AG09309 (cell line): ENCODE data around the gene CSNK1A1.

Source experiments
- DNase-seq: peaks from one replicate; pipeline ENCODE4 v3.0.0-alpha.2; 2010; ENCODE audit warnings: low read depth
- H3K4me3 ChIP-seq: 2 replicates; pipeline ENCODE4 v1.5.1; 2011; ENCODE audit warnings: mild to moderate bottlenecking, low read depth, low read length, moderate library complexity; ENCODE audit not compliant: control insufficient read depth
- TF ChIP-seq, protein P1 (sequence below): IDR thresholded peaks from 2 replicates; pipeline ENCODE4 v1.5.1; 2011; ENCODE audit warnings: mild to moderate bottlenecking, low read depth, low read length, inconsistent platforms; ENCODE audit not compliant: insufficient read depth, control insufficient read depth; ENCODE audit errors: missing control alignments

CSNK1A1 gene

DNA sequence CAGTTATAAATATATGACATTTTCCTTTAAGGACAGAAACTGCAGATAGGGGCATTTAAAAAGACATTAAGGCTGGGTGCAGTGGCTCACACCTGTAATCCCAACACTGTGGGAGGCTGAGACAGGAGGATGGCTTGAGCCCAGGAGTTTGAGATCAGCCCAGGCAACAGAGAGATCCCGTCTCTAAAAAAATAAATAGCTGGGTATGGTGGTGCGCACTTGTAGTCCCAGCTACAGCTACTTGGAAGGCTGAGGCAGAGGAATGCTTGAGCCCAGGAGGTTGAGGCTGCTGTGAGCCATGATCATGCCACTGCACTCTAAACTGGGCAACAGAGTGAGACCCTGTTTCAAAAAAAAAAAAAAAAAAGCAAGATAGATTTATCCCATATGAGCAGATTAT lies 63.6 kb downstream of the CSNK1A1 start:
- TF ChIP-seq, protein P1, sequence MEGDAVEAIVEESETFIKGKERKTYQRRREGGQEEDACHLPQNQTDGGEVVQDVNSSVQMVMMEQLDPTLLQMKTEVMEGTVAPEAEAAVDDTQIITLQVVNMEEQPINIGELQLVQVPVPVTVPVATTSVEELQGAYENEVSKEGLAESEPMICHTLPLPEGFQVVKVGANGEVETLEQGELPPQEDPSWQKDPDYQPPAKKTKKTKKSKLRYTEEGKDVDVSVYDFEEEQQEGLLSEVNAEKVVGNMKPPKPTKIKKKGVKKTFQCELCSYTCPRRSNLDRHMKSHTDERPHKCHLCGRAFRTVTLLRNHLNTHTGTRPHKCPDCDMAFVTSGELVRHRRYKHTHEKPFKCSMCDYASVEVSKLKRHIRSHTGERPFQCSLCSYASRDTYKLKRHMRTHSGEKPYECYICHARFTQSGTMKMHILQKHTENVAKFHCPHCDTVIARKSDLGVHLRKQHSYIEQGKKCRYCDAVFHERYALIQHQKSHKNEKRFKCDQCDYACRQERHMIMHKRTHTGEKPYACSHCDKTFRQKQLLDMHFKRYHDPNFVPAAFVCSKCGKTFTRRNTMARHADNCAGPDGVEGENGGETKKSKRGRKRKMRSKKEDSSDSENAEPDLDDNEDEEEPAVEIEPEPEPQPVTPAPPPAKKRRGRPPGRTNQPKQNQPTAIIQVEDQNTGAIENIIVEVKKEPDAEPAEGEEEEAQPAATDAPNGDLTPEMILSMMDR, result no peak
- H3K4me3 ChIP-seq, result no peak overlapping the region
- no peak for DNase-seq

DNA sequence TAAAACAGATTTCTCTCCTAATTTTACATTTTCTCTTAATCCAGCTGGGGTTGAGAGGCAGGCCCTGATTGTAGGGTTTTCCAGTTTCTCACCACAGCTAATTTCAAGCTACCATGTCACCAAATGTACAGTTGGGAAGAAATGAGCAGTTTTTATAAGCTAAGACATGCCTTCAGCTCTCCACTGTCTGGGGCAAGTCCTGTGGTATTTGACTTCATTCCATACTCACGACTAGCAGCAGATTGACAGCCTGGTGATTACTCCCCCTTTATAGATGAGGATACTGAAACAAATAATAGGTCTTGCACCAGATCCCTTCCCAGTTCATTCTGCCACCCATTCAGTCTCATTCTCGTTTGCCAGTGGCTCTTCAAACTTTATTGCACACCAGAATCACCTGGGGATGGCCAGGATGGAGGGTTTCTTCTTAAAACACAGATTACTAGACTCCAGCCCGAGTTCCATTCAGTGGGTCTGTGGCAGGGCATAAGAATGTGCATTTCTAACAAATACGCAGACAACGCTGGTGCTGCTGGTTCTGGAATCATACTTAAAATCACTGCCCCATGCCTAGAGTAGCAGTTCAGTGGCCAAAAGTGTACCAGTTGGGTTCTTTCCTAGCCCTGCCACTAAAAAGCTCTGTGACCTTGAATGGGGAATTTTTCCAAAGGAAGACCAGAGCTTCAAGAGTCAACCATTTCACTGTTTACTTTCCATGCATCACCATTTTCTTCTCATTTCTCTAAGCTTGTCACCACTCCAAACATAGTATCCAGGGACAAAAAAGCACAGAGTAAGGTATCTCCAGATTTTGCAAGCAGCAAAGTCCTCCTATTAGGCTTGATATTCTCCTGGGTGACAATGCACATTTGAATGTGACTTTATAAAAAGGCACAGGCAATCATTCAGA lies 64.3 kb downstream of the CSNK1A1 start:
- TF ChIP-seq, protein P1, result no peak
- DNase-seq, result no peak
- no peak overlapping the region for H3K4me3 ChIP-seq

DNA sequence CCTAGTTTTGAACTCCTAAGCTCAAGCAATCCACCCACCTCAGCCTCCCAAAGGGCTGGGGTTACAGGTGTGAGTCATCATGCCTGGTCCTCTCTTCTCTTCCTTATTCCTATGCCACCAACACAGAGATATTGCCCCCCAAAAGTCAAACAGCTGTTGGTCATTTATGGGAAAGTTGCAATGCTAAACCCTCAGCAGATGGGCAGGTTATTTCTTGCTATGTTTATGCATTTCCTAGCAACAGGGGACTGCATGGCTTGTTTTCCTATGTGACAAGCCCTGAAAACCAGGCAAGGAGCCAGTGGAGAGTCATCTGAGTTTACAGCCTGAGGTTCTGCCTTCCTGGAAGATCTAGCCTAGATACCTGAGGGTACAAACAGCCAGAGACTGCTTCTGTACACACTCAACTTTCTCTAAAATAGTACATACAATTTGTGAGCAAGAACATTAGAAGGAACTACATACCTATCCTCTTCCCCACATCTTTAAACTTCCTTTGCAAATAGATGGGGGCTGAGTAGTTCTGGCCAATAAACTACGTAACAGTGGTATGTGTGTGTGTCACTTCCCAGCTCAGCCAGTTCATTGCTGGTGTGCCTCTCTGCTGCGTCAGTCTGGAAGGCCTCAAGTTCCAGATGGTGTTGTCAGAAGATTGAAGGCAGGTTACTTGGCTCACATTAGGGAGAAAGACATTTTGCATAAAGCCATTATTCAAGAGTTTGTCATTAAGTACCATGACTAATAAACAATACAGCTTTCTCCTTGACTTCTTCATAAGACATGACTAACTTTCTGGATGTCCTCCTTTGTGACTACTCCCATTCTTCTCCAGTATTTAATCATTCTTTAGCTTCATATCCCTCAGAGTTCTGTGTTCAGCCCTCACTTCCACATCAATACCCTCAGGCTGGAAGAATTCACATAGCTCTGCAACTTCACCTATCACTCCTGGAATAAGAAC lies 65.3 kb downstream of the CSNK1A1 start:
- DNase-seq, result peak; percentile 99
- H3K4me3 ChIP-seq, result no peak overlapping the region
- TF ChIP-seq, protein P1, result no peak

DNA sequence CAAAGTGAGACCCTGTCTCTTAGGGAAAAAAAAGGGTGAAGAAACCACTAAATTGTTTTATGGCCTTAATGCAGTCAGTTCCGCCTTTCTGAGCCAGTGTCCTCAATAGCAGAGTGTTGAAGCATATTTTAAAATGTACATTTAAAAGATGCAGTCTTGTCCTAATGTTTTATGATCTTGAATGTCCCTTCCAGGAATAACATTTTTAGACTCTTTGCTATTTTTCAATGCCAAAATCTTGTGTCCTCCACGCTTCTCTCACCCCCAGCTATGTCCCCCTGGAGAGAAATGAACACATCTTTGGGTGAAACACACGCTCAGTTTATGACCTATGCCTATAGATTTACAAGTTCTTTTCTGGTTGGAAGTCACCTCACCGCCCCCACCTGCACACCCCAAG lies 69.8 kb downstream of the CSNK1A1 start:
- H3K4me3 ChIP-seq, result no peak overlapping the region
- TF ChIP-seq, protein P1, result no peak
- no peak for DNase-seq

DNA sequence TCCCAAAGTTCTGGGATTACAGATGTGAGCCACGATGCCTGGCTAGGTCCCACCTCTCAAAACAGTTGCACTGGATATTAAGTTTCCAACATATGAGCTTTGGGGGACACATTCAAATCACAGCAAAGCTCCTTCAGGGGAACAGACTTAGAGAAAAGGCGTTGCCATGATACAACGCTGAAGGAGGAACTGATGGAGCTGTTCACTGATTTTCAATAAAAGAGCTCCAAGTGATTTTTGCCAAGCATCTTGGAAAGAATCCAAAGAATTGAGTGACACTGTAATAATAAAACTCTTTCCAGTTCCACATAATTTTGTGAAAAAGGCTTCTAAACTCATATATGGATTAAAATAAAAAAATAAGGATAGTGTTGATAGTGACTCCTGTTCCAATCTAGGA lies 72.5 kb downstream of the CSNK1A1 start:
- no peak overlapping the region for H3K4me3 ChIP-seq
- DNase-seq, result no peak
- TF ChIP-seq, protein P1, result no peak

DNA sequence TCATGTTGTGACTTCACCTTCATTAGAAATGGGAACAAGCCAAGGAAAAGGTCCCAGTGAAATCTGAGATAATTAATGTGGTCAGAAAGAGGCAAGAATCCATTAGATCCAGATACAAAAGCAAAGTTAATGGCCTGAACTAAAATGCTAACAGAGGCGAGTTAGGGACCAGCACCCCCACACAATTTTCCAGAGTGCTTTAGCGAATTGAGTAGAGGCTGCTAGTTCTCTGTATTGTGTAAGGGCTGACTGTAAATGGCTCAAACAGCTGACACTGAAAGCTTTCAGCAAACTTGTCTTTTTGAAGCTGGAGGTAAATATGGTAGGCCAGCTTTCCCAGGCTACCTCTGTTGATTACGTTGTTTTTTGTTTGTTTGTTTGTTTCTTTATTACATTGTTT lies 75.5 kb downstream of the CSNK1A1 start:
- H3K4me3 ChIP-seq, result no peak overlapping the region
- TF ChIP-seq, protein P1, result no peak
- no peak for DNase-seq
